ENCODE data around the gene ATP6V0A4. TPM values are rescaled to one million over a fixed set of nuclear protein-coding genes. Genes with fewer than 3 reads are reported as not detected.

ATP6V0A4 gene
- total RNA-seq, 1 donor from 2014 or later, result not detected

- Mint-ChIP-seq H3K4me3 (ENCODE audit: unreplicated experiment) (peak overlapping the region; percentile 92), H3K36me3 (ENCODE audit: low read depth, unreplicated experiment) (no peaks in the 10 kb centered on the region), H3K27ac (ENCODE audit: unreplicated experiment) (no peak overlapping the region), H3K9me3 (ENCODE audit: unreplicated experiment) (no peaks in the 10 kb centered on the region), H3K27me3 (ENCODE audit: unreplicated experiment) (peaks cover 2% of the 10 kb centered on the region), H3K4me1 (ENCODE audit: unreplicated experiment) (peaks cover 13% of the 10 kb centered on the region)
- TF ChIP-seq CTCF (IDR thresholded peaks at IDR 0.05; ENCODE audit: unreplicated experiment), result no peak
- peak; percentile 25 for DNase-seq (ENCODE audit: low spot score)
These were observed 134.0 kb downstream of the ATP6V0A4 start for GRCh38 chr7:138663725-138664710.

- no peak for TF ChIP-seq CTCF (IDR thresholded peaks at IDR 0.05; ENCODE audit: unreplicated experiment)
- DNase-seq (ENCODE audit: low spot score), result no peak
- Mint-ChIP-seq H3K9me3 (ENCODE audit: unreplicated experiment) (no peaks in the 10 kb centered on the region), H3K4me1 (ENCODE audit: unreplicated experiment) (peaks cover 13% of the 10 kb centered on the region), H3K27me3 (ENCODE audit: unreplicated experiment) (peaks cover 2% of the 10 kb centered on the region), H3K4me3 (ENCODE audit: unreplicated experiment) (no peak overlapping the region), H3K36me3 (ENCODE audit: low read depth, unreplicated experiment) (no peaks in the 10 kb centered on the region), H3K27ac (ENCODE audit: unreplicated experiment) (no peak overlapping the region)
These were observed 135.0 kb downstream of the ATP6V0A4 start for GRCh38 chr7:138662991-138663320.

- peaks cover 13% of the 10 kb centered on the region for H3K4me1 Mint-ChIP-seq (ENCODE audit: unreplicated experiment)
- H3K4me3 Mint-ChIP-seq (ENCODE audit: unreplicated experiment), result no peak overlapping the region
- H3K9me3 Mint-ChIP-seq (ENCODE audit: unreplicated experiment), result no peaks in the 10 kb centered on the region
- TF ChIP-seq CTCF (IDR thresholded peaks at IDR 0.05; ENCODE audit: unreplicated experiment), result no peak
- no peak for DNase-seq (ENCODE audit: low spot score)
- H3K27ac Mint-ChIP-seq (ENCODE audit: unreplicated experiment), result no peak overlapping the region
- H3K36me3 Mint-ChIP-seq (ENCODE audit: low read depth, unreplicated experiment), result no peaks in the 10 kb centered on the region
- H3K27me3 Mint-ChIP-seq (ENCODE audit: unreplicated experiment), result peaks cover 2% of the 10 kb centered on the region
These were observed 135.7 kb downstream of the ATP6V0A4 start for GRCh38 chr7:138662076-138662990.

GRCh38 chr7:138661069-138661635 is 136.8 kb downstream of the ATP6V0A4 start:
- Mint-ChIP-seq H3K4me1 (ENCODE audit: unreplicated experiment) (peaks cover 13% of the 10 kb centered on the region), H3K36me3 (ENCODE audit: low read depth, unreplicated experiment) (no peaks in the 10 kb centered on the region), H3K4me3 (ENCODE audit: unreplicated experiment) (no peak overlapping the region), H3K27ac (ENCODE audit: unreplicated experiment) (no peak overlapping the region), H3K27me3 (ENCODE audit: unreplicated experiment) (peaks cover 2% of the 10 kb centered on the region), H3K9me3 (ENCODE audit: unreplicated experiment) (no peaks in the 10 kb centered on the region)
- no peak for DNase-seq (ENCODE audit: low spot score)
- TF ChIP-seq CTCF (IDR thresholded peaks at IDR 0.05; ENCODE audit: unreplicated experiment), result no peak
